Stomach (tissue), 4 donors: ENCODE measurements around the gene ADAM12.

ENCODE experiments used
- EP300 ChIP-seq: sonication (generic); formaldehyde crosslinking; IDR thresholded peaks from one replicate; pipeline ENCODE4 v1.6.1; 2017; ENCODE audit warnings: antibody characterized with exemption
- POLR2A ChIP-seq, 4 donors: fragments of 450-650 bp; IDR thresholded peaks; one replicate each; pipeline ENCODE4 v1.6.1; 2016; ENCODE audit warnings: antibody characterized with exemption in 4 of 4, control low read depth in 2 of 4, mild to moderate bottlenecking in 1 of 4, moderate library complexity in 1 of 4
- POLR2AphosphoS5 ChIP-seq, 3 donors: sonication (generic); formaldehyde crosslinking; IDR thresholded peaks; one replicate each; pipeline ENCODE4 v1.6.1; 2016; ENCODE audit warnings: antibody characterized with exemption in 3 of 3
- TF ChIP-seq, protein P1 (sequence below), 7 experiments: fragments of 450-650 bp in 4 of 7; fragments of 200-600 bp in 3 of 7; sonication (generic) in 3 of 7; IDR thresholded peaks; one replicate each; pipeline ENCODE4 v1.5.1; 2016 to 2019; ENCODE audit warnings: antibody characterized with exemption in 7 of 7, control low read depth in 2 of 7, mild to moderate bottlenecking in 1 of 7

DNA sequence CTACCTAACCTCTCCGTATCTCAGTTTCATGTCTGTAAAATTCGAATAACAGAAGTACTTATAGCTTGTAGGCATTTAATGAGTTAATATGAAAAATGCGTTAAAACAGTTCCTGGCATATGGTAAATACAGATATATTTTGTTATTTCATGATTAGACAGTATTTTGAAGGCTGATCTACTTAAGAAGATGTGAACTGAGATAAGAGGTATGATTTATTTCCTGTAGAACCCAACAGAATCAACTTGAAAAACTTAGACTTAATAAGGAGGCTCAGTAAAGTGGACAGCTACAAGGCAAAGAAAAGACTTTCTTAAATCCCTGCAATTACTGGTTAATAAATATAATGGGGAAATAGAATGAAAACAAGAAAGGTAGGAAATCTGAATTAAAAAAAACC lies 388.6 kb downstream of the ADAM12 start:
- TF ChIP-seq, protein P1, sequence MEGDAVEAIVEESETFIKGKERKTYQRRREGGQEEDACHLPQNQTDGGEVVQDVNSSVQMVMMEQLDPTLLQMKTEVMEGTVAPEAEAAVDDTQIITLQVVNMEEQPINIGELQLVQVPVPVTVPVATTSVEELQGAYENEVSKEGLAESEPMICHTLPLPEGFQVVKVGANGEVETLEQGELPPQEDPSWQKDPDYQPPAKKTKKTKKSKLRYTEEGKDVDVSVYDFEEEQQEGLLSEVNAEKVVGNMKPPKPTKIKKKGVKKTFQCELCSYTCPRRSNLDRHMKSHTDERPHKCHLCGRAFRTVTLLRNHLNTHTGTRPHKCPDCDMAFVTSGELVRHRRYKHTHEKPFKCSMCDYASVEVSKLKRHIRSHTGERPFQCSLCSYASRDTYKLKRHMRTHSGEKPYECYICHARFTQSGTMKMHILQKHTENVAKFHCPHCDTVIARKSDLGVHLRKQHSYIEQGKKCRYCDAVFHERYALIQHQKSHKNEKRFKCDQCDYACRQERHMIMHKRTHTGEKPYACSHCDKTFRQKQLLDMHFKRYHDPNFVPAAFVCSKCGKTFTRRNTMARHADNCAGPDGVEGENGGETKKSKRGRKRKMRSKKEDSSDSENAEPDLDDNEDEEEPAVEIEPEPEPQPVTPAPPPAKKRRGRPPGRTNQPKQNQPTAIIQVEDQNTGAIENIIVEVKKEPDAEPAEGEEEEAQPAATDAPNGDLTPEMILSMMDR (IDR thresholded peaks at IDR 0.05) = no peak
- TF ChIP-seq POLR2A (IDR thresholded peaks at IDR 0.05) (no peak), POLR2AphosphoS5 (IDR thresholded peaks at IDR 0.05) (no peak), EP300 (no peak)
